Smooth muscle cell (in vitro differentiated cells): ENCODE measurements around the gene KCTD16. TPM values are rescaled to one million over a fixed set of nuclear protein-coding genes. Genes with fewer than 3 reads are reported as not detected.

ENCODE experiments used
- DNase-seq: peaks from one replicate; lab custom pipeline; 2025; ENCODE audit not compliant: unreplicated experiment; lab: John Stamatoyannopoulos, UW
- H2AFZ ChIP-seq: fragments of 200-600 bp; sonication (generic); 2 replicates; pipeline ENCODE4 v1.6.0; 2016; ENCODE audit warnings: antibody characterized with exemption, low read depth, mild to moderate bottlenecking
- H3F3A ChIP-seq: fragments of 200-600 bp; sonication (generic); 2 replicates; pipeline ENCODE4 v1.6.0; 2017; ENCODE audit warnings: antibody characterized with exemption, low read depth
- H3K27ac ChIP-seq: fragments of 200-600 bp; sonication (generic); 2 replicates; pipeline ENCODE4 v1.5.1; 2016; ENCODE audit warnings: low read depth, mild to moderate bottlenecking
- H3K27me3 ChIP-seq: fragments of 200-600 bp; sonication (generic); 2 replicates; pipeline ENCODE4 v1.6.1; 2016; ENCODE audit warnings: low read depth, mild to moderate bottlenecking
- H3K36me3 ChIP-seq: fragments of 200-600 bp; sonication (generic); 2 replicates; pipeline ENCODE4 v1.5.1; 2016; ENCODE audit warnings: low read depth
- H3K4me1 ChIP-seq: fragments of 200-600 bp; sonication (generic); 2 replicates; pipeline ENCODE4 v1.5.1; 2016; ENCODE audit warnings: low read depth
- H3K4me2 ChIP-seq: fragments of 200-600 bp; sonication (generic); 2 replicates; pipeline ENCODE4 v1.6.0; 2016; ENCODE audit warnings: mild to moderate bottlenecking
- H3K4me3 ChIP-seq: fragments of 200-600 bp; sonication (generic); 2 replicates; pipeline ENCODE4 v1.5.1; 2016; ENCODE audit warnings: mild to moderate bottlenecking
- H3K79me2 ChIP-seq: fragments of 200-600 bp; sonication (generic); 2 replicates; pipeline ENCODE4 v1.6.0; 2016; ENCODE audit warnings: low read depth, mild to moderate bottlenecking
- H3K9ac ChIP-seq: fragments of 200-600 bp; sonication (generic); 2 replicates; pipeline ENCODE4 v1.6.0; 2016; ENCODE audit warnings: low read depth
- H3K9me3 ChIP-seq: fragments of 200-600 bp; sonication (generic); replicated peaks from 2 replicates; pipeline ENCODE4 v1.5.1; 2016; ENCODE audit warnings: low read depth
- H4K20me1 ChIP-seq: fragments of 200-600 bp; sonication (generic); 2 replicates; pipeline ENCODE4 v1.6.0; 2016; ENCODE audit warnings: low read depth
- WGBS: methylation state at CpG from one replicate; pipeline ENCODE4 v1.1.7; 2016; ENCODE audit warnings: low lambda C conversion rate; 5-methylcytosine and 5-hydroxymethylcytosine counted together
- polyA plus RNA-seq: library from polyadenylated mRNA; unstranded; fragments of >200 nt; fragmentation: Nextera tagmentation; extraction: Ambion mirVana; gene quantifications from 2 replicates; pipeline ENCODE4 v1.2.1, GENCODE V29; 2016
- total RNA-seq: library from RNA; depleted of rRNA; stranded (reverse); fragments of >200 nt; gene quantifications from 2 replicates; pipeline ENCODE4 v1.2.3, GENCODE V29; 2014
- TF ChIP-seq, protein P1 (sequence below): fragments of 200-600 bp; sonication (generic); IDR thresholded peaks from 2 replicates; pipeline ENCODE4 v1.5.1; 2017; ENCODE audit warnings: borderline replicate concordance, mild to moderate bottlenecking, antibody characterized with exemption; ENCODE audit not compliant: insufficient read depth, poor library complexity, severe bottlenecking

Gene KCTD16
- total and polyA plus RNA-seq, 2 experiments from 2014 or later: 1.6 to 11.1 TPM

DNA sequence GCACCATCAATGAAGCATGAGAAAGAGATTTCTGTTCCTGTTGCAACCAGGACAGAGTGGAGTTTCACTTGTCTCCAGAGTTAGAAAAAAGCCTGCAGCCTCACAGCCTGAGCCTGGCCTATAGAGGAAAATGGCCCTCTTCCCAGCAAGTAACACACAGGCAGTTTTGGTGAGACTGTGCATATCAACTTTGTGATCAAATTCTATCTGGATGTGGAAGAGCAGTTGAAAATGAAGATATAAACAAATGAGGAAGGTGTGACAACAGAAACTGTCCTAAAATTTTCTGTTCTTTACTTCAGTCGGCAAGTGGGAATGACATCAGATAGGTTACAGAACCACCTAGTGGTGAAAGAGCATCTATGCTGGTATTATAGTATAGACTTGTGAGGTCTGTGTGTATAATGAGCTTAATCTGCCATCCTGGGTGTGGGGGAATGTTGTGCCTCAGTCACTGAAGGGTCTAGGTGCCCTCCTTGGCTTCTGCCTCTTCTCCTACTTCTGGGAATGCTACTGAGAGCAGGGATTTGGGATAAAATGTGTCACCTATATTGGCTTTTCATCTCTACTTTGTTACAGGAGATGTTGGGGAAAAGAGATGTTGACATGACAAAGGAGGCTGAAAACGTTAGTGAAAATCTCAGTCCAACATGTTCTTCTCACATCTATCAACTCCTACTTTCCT, 28.4 kb upstream of the KCTD16 start:
- peaks cover 9% of the 10 kb centered on the region for H3K4me1 ChIP-seq
- no peak for DNase-seq

DNA sequence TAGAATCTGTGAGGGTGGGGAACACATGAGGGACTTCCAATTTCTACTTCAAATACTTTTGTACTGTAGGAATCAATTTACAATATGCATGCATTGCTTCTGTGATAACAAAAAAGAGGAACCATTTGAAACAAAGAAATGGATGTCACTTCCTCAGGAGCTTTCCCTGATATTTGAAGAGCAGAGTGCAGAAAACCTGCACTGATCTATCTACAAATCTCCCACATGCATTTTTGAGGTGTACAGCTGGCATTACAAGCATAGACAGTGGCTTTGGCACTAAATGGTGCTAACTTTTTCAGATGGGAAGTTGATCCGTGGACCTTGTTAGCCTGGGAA, 27.9 kb upstream of the KCTD16 start:
- Histone ChIP-seq H3K27me3 (no peaks in the 10 kb centered on the region), H3F3A (peaks cover 4% of the 10 kb centered on the region), H3K79me2 (no peaks in the 10 kb centered on the region), H2AFZ (no peak overlapping the region), H3K27ac (no peak overlapping the region), H3K4me2 (no peak overlapping the region), H3K9ac (no peak overlapping the region), H3K4me1 (peaks cover 9% of the 10 kb centered on the region), H3K4me3 (no peak overlapping the region), H3K36me3 (no peaks in the 10 kb centered on the region), H3K9me3 (no peaks in the 10 kb centered on the region), H4K20me1 (no peaks in the 10 kb centered on the region)
- no peak for DNase-seq
- 77% methylated on average over 1 of the region's 1 CpG for WGBS
- TF ChIP-seq, protein P1, sequence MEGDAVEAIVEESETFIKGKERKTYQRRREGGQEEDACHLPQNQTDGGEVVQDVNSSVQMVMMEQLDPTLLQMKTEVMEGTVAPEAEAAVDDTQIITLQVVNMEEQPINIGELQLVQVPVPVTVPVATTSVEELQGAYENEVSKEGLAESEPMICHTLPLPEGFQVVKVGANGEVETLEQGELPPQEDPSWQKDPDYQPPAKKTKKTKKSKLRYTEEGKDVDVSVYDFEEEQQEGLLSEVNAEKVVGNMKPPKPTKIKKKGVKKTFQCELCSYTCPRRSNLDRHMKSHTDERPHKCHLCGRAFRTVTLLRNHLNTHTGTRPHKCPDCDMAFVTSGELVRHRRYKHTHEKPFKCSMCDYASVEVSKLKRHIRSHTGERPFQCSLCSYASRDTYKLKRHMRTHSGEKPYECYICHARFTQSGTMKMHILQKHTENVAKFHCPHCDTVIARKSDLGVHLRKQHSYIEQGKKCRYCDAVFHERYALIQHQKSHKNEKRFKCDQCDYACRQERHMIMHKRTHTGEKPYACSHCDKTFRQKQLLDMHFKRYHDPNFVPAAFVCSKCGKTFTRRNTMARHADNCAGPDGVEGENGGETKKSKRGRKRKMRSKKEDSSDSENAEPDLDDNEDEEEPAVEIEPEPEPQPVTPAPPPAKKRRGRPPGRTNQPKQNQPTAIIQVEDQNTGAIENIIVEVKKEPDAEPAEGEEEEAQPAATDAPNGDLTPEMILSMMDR: no peak

More for the DNA sequence above, 28.4 kb upstream of the KCTD16 start:
- Histone ChIP-seq H3K27me3 (no peaks in the 10 kb centered on the region), H3K27ac (no peak overlapping the region), H3K4me3 (no peak overlapping the region), H3K79me2 (no peaks in the 10 kb centered on the region), H3F3A (peaks cover 4% of the 10 kb centered on the region), H3K4me2 (no peak overlapping the region), H3K9me3 (no peaks in the 10 kb centered on the region), H3K36me3 (no peaks in the 10 kb centered on the region), H3K9ac (no peak overlapping the region), H2AFZ (no peak overlapping the region), H4K20me1 (no peaks in the 10 kb centered on the region)
- TF ChIP-seq, protein P1: peak; percentile 64
- WGBS: 32% methylated on average over 2 of the region's 2 CpGs

DNA sequence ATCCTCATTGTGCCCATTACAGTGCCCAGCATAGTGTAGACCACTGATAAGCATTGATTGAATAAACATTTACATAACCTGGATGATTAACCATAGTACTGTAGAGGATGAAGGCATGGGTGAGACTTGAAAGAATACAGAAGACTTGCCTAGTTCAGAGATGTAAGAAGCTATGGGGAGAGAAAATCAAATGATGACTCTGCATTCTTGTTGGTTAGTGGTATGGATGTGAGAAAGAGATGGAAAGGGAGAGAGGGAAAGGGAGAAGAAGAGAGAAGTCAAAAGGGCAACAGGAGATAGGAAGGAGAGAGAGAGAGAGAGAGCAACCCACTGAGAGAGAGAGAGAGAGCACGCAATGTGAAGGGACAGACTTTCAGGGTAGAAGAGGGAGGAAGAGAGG, 27.0 kb upstream of the KCTD16 start:
- no peak overlapping the region for H3K27ac ChIP-seq
- no peak overlapping the region for H3K4me3 ChIP-seq
- no peaks in the 10 kb centered on the region for H4K20me1 ChIP-seq
- 77% methylated on average over 1 of the region's 1 CpG for WGBS
- no peaks in the 10 kb centered on the region for H3K9me3 ChIP-seq
- H3K9ac ChIP-seq: no peak overlapping the region
- no peak for DNase-seq
- peaks cover 4% of the 10 kb centered on the region for H3F3A ChIP-seq
- TF ChIP-seq, protein P1: no peak
- H3K4me1 ChIP-seq: peaks cover 9% of the 10 kb centered on the region
- H2AFZ ChIP-seq: no peak overlapping the region
- H3K4me2 ChIP-seq: no peak overlapping the region
- H3K79me2 ChIP-seq: no peaks in the 10 kb centered on the region
- no peaks in the 10 kb centered on the region for H3K27me3 ChIP-seq
- no peaks in the 10 kb centered on the region for H3K36me3 ChIP-seq
